Stimulated activated CD8-positive, alpha-beta memory T cell treated with anti-CD3 and anti-CD28 coated beads, Interleukin-4, amount 100 ng/mL, for 24 hours (primary cell): ENCODE data around the gene R3HDM4.
A peak's percentile ranks its signal among the peaks of the same experiment; 100 is the strongest.
"Not testable (repeated sequence)": the region's sequence is repeated elsewhere in the genome, so short reads cannot be mapped to it uniquely, and the experiment has no call there.

Experiments used
- DNase-seq: peaks from one replicate; pipeline ENCODE4 v3.0.0-alpha.2; 2020; ENCODE audit warnings: low read depth

The R3HDM4 gene

GRCh38 chr19:890831-891230, 22.2 kb downstream of the R3HDM4 start:
- DNase-seq, result no peak

- no peak for DNase-seq
Measured at GRCh38 chr19:889662-890295, 23.2 kb downstream of the R3HDM4 start.

GRCh38 chr19:888581-889385, 24.2 kb downstream of the R3HDM4 start:
- DNase-seq, result no peak

- DNase-seq, result no peak
Measured at GRCh38 chr19:887599-887998, 25.4 kb downstream of the R3HDM4 start.

- DNase-seq, result no peak
Measured at GRCh38 chr19:887072-887471, 25.9 kb downstream of the R3HDM4 start.

- DNase-seq, result no peak
Measured at GRCh38 chr19:885536-886224, 27.3 kb downstream of the R3HDM4 start.

GRCh38 chr19:884420-885211, 28.4 kb downstream of the R3HDM4 start:
- no peak for DNase-seq

GRCh38 chr19:883661-884211, 29.3 kb downstream of the R3HDM4 start:
- DNase-seq, result no peak

GRCh38 chr19:882871-883497, 30.0 kb downstream of the R3HDM4 start:
- no peak for DNase-seq

GRCh38 chr19:881385-882071, 31.5 kb downstream of the R3HDM4 start:
- DNase-seq, result no peak

- no peak for DNase-seq
Measured at GRCh38 chr19:879711-880438, 33.1 kb downstream of the R3HDM4 start.

GRCh38 chr19:878751-879561, 34.1 kb downstream of the R3HDM4 start:
- not testable (repeated sequence) for DNase-seq

GRCh38 chr19:877992-878660, 34.9 kb downstream of the R3HDM4 start:
- not testable (repeated sequence) for DNase-seq

GRCh38 chr19:876780-877314, 36.2 kb downstream of the R3HDM4 start:
- DNase-seq, result no peak

GRCh38 chr19:876089-876488, 36.9 kb downstream of the R3HDM4 start:
- no peak for DNase-seq

- DNase-seq, result no peak
Measured at GRCh38 chr19:875265-875879, 37.6 kb downstream of the R3HDM4 start.

- DNase-seq, result no peak
Measured at GRCh38 chr19:873561-874041, 39.4 kb downstream of the R3HDM4 start.

- DNase-seq, result peak; percentile 54
Measured at GRCh38 chr19:873084-873483, 39.9 kb downstream of the R3HDM4 start.
